Neural cell (in vitro differentiated cells): ENCODE measurements around the gene HPRT1.

ENCODE experiments used
- EP300 ChIP-seq: fragments of 450-650 bp; conservative IDR thresholded peaks from 2 replicates; pipeline ENCODE4 v1.6.1; 2014; ENCODE audit warnings: antibody characterized with exemption, mild to moderate bottlenecking, moderate library complexity; ENCODE audit not compliant: poor library complexity, severe bottlenecking
- EZH2 ChIP-seq: fragments of 200-600, 300-800 bp; shearing (Covaris generic), sonication (generic); IDR thresholded peaks from 2 replicates; pipeline ENCODE4 v1.6.1; 2014; ENCODE audit warnings: antibody characterized with exemption, low read length, borderline replicate concordance, mild to moderate bottlenecking; ENCODE audit not compliant: insufficient read depth, poor library complexity, severe bottlenecking
- POLR2AphosphoS5 ChIP-seq: IDR thresholded peaks from 2 replicates; pipeline ENCODE4 v1.6.1; 2012
- SMC3 ChIP-seq: fragments of 450-650 bp; conservative IDR thresholded peaks from 2 replicates; pipeline ENCODE4 v1.6.1; 2014; ENCODE audit warnings: antibody characterized with exemption, mild to moderate bottlenecking, moderate library complexity; ENCODE audit not compliant: poor library complexity
- TF ChIP-seq, protein P1 (sequence below): fragments of 450-650 bp; IDR thresholded peaks from 2 replicates; pipeline ENCODE4 v1.5.1; 2014; ENCODE audit warnings: antibody characterized with exemption, mild to moderate bottlenecking, moderate library complexity; ENCODE audit not compliant: poor library complexity, severe bottlenecking

DNA sequence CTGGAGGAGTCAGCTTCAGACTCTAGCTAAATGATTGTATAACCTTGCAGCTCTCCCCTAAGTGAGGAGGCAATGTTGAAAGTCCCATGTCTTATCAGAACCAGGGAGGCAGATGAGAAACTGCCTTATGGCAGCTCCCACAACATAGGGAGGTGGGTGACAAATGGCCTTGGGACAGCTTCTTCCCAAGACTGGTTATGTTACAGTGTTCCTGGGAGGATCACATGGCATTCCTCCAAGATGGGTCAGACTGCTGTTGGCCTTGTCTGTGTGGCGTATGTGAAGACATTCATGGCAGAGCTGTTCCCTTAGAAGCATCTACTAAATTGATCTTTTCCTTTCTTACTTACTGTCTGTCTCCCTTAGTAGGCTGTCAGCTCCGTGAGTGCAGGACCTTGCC, 42.0 kb downstream of the HPRT1 start:
- TF ChIP-seq POLR2AphosphoS5 (no peak), EZH2 (no peak), EP300 (no peak), SMC3 (no peak)
- TF ChIP-seq, protein P1, sequence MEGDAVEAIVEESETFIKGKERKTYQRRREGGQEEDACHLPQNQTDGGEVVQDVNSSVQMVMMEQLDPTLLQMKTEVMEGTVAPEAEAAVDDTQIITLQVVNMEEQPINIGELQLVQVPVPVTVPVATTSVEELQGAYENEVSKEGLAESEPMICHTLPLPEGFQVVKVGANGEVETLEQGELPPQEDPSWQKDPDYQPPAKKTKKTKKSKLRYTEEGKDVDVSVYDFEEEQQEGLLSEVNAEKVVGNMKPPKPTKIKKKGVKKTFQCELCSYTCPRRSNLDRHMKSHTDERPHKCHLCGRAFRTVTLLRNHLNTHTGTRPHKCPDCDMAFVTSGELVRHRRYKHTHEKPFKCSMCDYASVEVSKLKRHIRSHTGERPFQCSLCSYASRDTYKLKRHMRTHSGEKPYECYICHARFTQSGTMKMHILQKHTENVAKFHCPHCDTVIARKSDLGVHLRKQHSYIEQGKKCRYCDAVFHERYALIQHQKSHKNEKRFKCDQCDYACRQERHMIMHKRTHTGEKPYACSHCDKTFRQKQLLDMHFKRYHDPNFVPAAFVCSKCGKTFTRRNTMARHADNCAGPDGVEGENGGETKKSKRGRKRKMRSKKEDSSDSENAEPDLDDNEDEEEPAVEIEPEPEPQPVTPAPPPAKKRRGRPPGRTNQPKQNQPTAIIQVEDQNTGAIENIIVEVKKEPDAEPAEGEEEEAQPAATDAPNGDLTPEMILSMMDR: no peak
